Hematopoietic multipotent progenitor cell treated with erythropoietin and hydrocortisone succinate and interleukin-3 and kit ligand, for 17 days (in vitro differentiated cells): ENCODE data around the gene THEMIS.
"Not testable (repeated sequence)": the region's sequence is repeated elsewhere in the genome, so short reads cannot be mapped to it uniquely, and the experiment has no call there.

Experiments used
- DNase-seq: peaks from one replicate; pipeline ENCODE4 v3.0.0-alpha.2; 2015; ENCODE audit warnings: low spot score

THEMIS gene

GRCh38 chr6:127912914-127913313 is 12.1 kb upstream of the THEMIS start:
- DNase-seq: no peak

GRCh38 chr6:127907960-127908640 is 7.2 kb upstream of the THEMIS start:
- DNase-seq: no peak

- DNase-seq: no peak
Observed at GRCh38 chr6:127904160-127904559, 3.3 kb upstream of the THEMIS start.

- DNase-seq: no peak
Observed at GRCh38 chr6:127902933-127903332, 2.1 kb upstream of the THEMIS start.

GRCh38 chr6:127897484-127897883 is 3.4 kb downstream of the THEMIS start:
- no peak for DNase-seq

- no peak for DNase-seq
Observed at GRCh38 chr6:127894051-127894450, 6.8 kb downstream of the THEMIS start.

GRCh38 chr6:127893541-127893940 is 7.3 kb downstream of the THEMIS start:
- no peak for DNase-seq

GRCh38 chr6:127891731-127892326 is 9.0 kb downstream of the THEMIS start:
- DNase-seq: no peak

- DNase-seq: no peak
Observed at GRCh38 chr6:127886603-127887002, 14.3 kb downstream of the THEMIS start.

GRCh38 chr6:127884134-127884533 is 16.7 kb downstream of the THEMIS start:
- no peak for DNase-seq

- DNase-seq: not testable (repeated sequence)
Observed at GRCh38 chr6:127881949-127882348, 18.9 kb downstream of the THEMIS start.

- no peak for DNase-seq
Observed at GRCh38 chr6:127880429-127880828, 20.4 kb downstream of the THEMIS start.

- DNase-seq: no peak
Observed at GRCh38 chr6:127879685-127880084, 21.2 kb downstream of the THEMIS start.

GRCh38 chr6:127878115-127878514 is 22.7 kb downstream of the THEMIS start:
- no peak for DNase-seq

GRCh38 chr6:127877231-127877630 is 23.6 kb downstream of the THEMIS start:
- DNase-seq: no peak

- no peak for DNase-seq
Observed at GRCh38 chr6:127869772-127870404, 31.0 kb downstream of the THEMIS start.

GRCh38 chr6:127869183-127869582 is 31.7 kb downstream of the THEMIS start:
- DNase-seq: no peak

GRCh38 chr6:127868338-127868737 is 32.5 kb downstream of the THEMIS start:
- no peak for DNase-seq

GRCh38 chr6:127866766-127867165 is 34.1 kb downstream of the THEMIS start:
- no peak for DNase-seq

GRCh38 chr6:127865108-127865507 is 35.8 kb downstream of the THEMIS start:
- no peak for DNase-seq

GRCh38 chr6:127864701-127865100 is 36.2 kb downstream of the THEMIS start:
- no peak for DNase-seq

- no peak for DNase-seq
Observed at GRCh38 chr6:127860723-127861122, 40.1 kb downstream of the THEMIS start.

- no peak for DNase-seq
Observed at GRCh38 chr6:127859956-127860355, 40.9 kb downstream of the THEMIS start.
